HepG2 (cell line): ENCODE results near the gene POLN. TPM values are rescaled to one million over a fixed set of nuclear protein-coding genes. Genes with fewer than 3 reads are reported as not detected.

Source experiments
- ATAC-seq: fragments of 200-7000 bp; cut with Tn5 transposase; 3 replicates; pipeline ENCODE4 v1.9.1; 2020; ENCODE audit warnings: mild to moderate bottlenecking, moderate library complexity
- BruUV-seq: library from RNA; stranded (reverse); fragments of 400-500 nt; replicated peaks from 2 replicates; lab custom pipeline; 2021; lab: Mats Ljungman, UMichigan
- CTCF ChIA-PET: fragments of 300-600 bp; formaldehyde crosslinking; extraction: SDS; loops from one replicate; lab custom pipeline; 2021; ENCODE audit warnings: low total read pairs, inconsistent platforms, low intra/inter-chr PET ratio; lab: Yijun Ruan, JAX
- POLR2A ChIA-PET: fragments of 350-600 bp; sonication (Branson Sonifier 250); formaldehyde crosslinking; loops from one replicate; lab custom pipeline; 2020; ENCODE audit warnings: antibody characterized with exemption, inconsistent platforms; lab: Yijun Ruan, JAX
- DNase-seq: peaks from one replicate; pipeline ENCODE4 v3.0.0-alpha.2; 2015; ENCODE audit warnings: low spot score
- FAIRE-seq: peaks from 3 replicates; lab custom pipeline; 2011; peaks lifted over from hg19 to GRCh38; lab: Jason Lieb, UNC
- H2AFZ ChIP-seq: one replicate; pipeline ENCODE4 v1.6.1; 2011; ENCODE audit warnings: low read length, inconsistent platforms
- H3K27ac ChIP-seq: fragments of 300-600 bp; 3 replicates; pipeline ENCODE4 v1.8.0; 2011; ENCODE audit warnings: mixed run types, mild to moderate bottlenecking, mixed read lengths, low read length, inconsistent platforms; ENCODE audit not compliant: insufficient read depth; ENCODE audit errors: extremely low read length
- H3K27me3 ChIP-seq, 2 experiments: fragments of 200-600 bp in 1 of 2; 2 replicates in 1 of 2; 3 replicates in 1 of 2; pipeline versions ENCODE4 v1.6.0 to v1.8.0; 2011; ENCODE audit warnings: low read length in 2 of 2, mild to moderate bottlenecking in 2 of 2, moderate library complexity in 2 of 2, inconsistent platforms in 1 of 2; ENCODE audit not compliant: insufficient read depth in 2 of 2, control insufficient read depth in 1 of 2
- H3K36me3 ChIP-seq, 2 experiments: fragments of 200-600 bp in 1 of 2; replicated peaks in 1 of 2; 2 replicates in 1 of 2; 3 replicates in 1 of 2; pipeline versions ENCODE4 v1.5.1 to v1.8.0; 2011; ENCODE audit warnings: low read length in 2 of 2, inconsistent platforms in 1 of 2; ENCODE audit not compliant: insufficient read depth in 2 of 2, control insufficient read depth in 1 of 2
- H3K4me1 ChIP-seq: 2 replicates; pipeline ENCODE4 v1.5.1; 2012; ENCODE audit warnings: low read length, inconsistent platforms; ENCODE audit not compliant: insufficient read depth
- H3K4me2 ChIP-seq: 2 replicates; pipeline ENCODE4 v1.6.0; 2011; ENCODE audit warnings: low read depth, low read length, inconsistent platforms
- H3K4me3 ChIP-seq, 3 experiments: fragments of 200-600 bp in 1 of 3; sonication (generic), shearing (Covaris generic) in 1 of 3; replicated peaks in 1 of 3; 2 replicates each; pipeline ENCODE4 v1.5.1; 2011 to 2016; ENCODE audit warnings: low read length in 3 of 3, inconsistent platforms in 2 of 3, low read depth in 2 of 3, mild to moderate bottlenecking in 2 of 3, control low read depth in 1 of 3, mixed read lengths in 1 of 3; ENCODE audit not compliant: insufficient read depth in 1 of 3
- H3K79me2 ChIP-seq: one replicate; pipeline ENCODE4 v1.6.1; 2011; ENCODE audit warnings: low read length, inconsistent platforms; ENCODE audit not compliant: insufficient read depth
- H3K9ac ChIP-seq: 2 replicates; pipeline ENCODE4 v1.6.0; 2011; ENCODE audit warnings: mild to moderate bottlenecking, low read depth, low read length, inconsistent platforms; ENCODE audit not compliant: insufficient read depth
- H3K9me3 ChIP-seq: 2 replicates; pipeline ENCODE4 v1.5.1; 2012; ENCODE audit warnings: mild to moderate bottlenecking, low read length
- H4K20me1 ChIP-seq: 2 replicates; pipeline ENCODE4 v1.6.0; 2011; ENCODE audit warnings: inconsistent platforms, mild to moderate bottlenecking, low read length, moderate library complexity; ENCODE audit not compliant: insufficient read depth
- FOXA1 ChIP-seq, 2 experiments: fragments of 450-650 bp in 1 of 2; sonication (generic) in 1 of 2; formaldehyde crosslinking in 1 of 2; IDR thresholded peaks; 2 replicates each; pipeline versions ENCODE4 v1.4.0 to v1.6.1; 2016 to 2020; ENCODE audit warnings: missing genetic modification reagents in 1 of 2
- KLF16 ChIP-seq, 2 experiments: sonication (generic) in 1 of 2; formaldehyde crosslinking in 1 of 2; IDR thresholded peaks; 2 replicates each; pipeline versions ENCODE4 v1.6.1 to v1.8.0; 2016 to 2023; ENCODE audit warnings: missing genetic modification reagents in 2 of 2, missing compliant biosample characterization in 1 of 2
- ZFP36L1 ChIP-seq: sonication (generic); formaldehyde crosslinking; IDR thresholded peaks from 2 replicates; pipeline ENCODE4 v1.8.0; 2022; ENCODE audit warnings: mild to moderate bottlenecking, missing genetic modification reagents, moderate library complexity
- ZFY ChIP-seq: sonication (generic); formaldehyde crosslinking; IDR thresholded peaks from 2 replicates; pipeline ENCODE4 v1.4.0; 2020; ENCODE audit warnings: missing genetic modification reagents
- ZNF567 ChIP-seq: sonication (generic); formaldehyde crosslinking; IDR thresholded peaks from 2 replicates; pipeline ENCODE4 v1.8.1; 2023; ENCODE audit warnings: mild to moderate bottlenecking, missing genetic modification reagents, borderline replicate concordance
- ZNF615 ChIP-seq: sonication (generic); formaldehyde crosslinking; IDR thresholded peaks from 2 replicates; pipeline ENCODE4 v1.5.0; 2020; ENCODE audit warnings: mild to moderate bottlenecking, missing genetic modification reagents, borderline replicate concordance
- WGBS: methylation state at CpG from one replicate; pipeline ENCODE4 v1.1.6; 2017; ENCODE audit warnings: low lambda C conversion rate; 5-methylcytosine and 5-hydroxymethylcytosine counted together
- in situ Hi-C: cut with HindIII; loops from 2 replicates; pipeline ENCODE4 v1.10.0; 2017; ENCODE audit warnings: low pct_unique_long_range_greater_than_20kb; ENCODE audit not compliant: extremely low pct_ligation_motif_present
- intact Hi-C: fragments of 100-400 bp; cut with micrococcal nuclease; formaldehyde crosslinking; loops from one replicate; pipeline ENCODE4 v1.10.0; 2022; ENCODE audit not compliant: unreplicated experiment
- polyA plus RNA-seq, 8 experiments: library from polyadenylated mRNA; depleted of rRNA in 3 of 8; stranded (reverse) in 7 of 8; unstranded in 1 of 8; fragments of >200 nt; fragmentation: Illumina TruSeq in 4 of 8; extraction: Trizol in 4 of 8; gene quantifications; 2 replicates each; pipeline versions ENCODE4 v1.2.1 to v1.2.3, GENCODE V29; 2011 to 2016; ENCODE audit warnings: low read depth in 4 of 8, missing spikeins in 1 of 8, mixed read lengths in 1 of 8; ENCODE audit not compliant: insufficient read depth in 1 of 8
- total RNA-seq, 5 experiments: library from RNA; depleted of rRNA; stranded (reverse); fragments of >200 nt; fragmentation: Illumina TruSeq; extraction: Trizol; gene quantifications; 2 replicates each; pipeline ENCODE4 v1.2.3, GENCODE V29; 2016; ENCODE audit warnings: low read depth in 1 of 5
- TF ChIP-seq, protein P1 (sequence below): sonication (generic); formaldehyde crosslinking; IDR thresholded peaks from 2 replicates; pipeline ENCODE4 v1.4.0; 2020; ENCODE audit warnings: mild to moderate bottlenecking, low read depth, missing genetic modification reagents
- TF ChIP-seq, protein P2 (sequence below): sonication (generic); formaldehyde crosslinking; IDR thresholded peaks from 2 replicates; pipeline ENCODE4 v1.4.0; 2020; ENCODE audit warnings: mild to moderate bottlenecking, low read depth, missing genetic modification reagents
- TF ChIP-seq, protein P3 (sequence below): sonication (generic); formaldehyde crosslinking; IDR thresholded peaks from 2 replicates; pipeline ENCODE4 v1.4.0; 2020; ENCODE audit warnings: missing genetic modification reagents, borderline replicate concordance
- TF ChIP-seq, protein P4 (sequence below): sonication (generic); formaldehyde crosslinking; IDR thresholded peaks from 2 replicates; pipeline ENCODE4 v1.4.0; 2020; ENCODE audit warnings: missing genetic modification reagents, borderline replicate concordance

The POLN gene
- total and polyA plus RNA-seq, 2 of the 13 experiments (the other 11 are each of a cell fraction or from before 2014, with no cell fraction given): 0.93 to 1.5 TPM

DNA sequence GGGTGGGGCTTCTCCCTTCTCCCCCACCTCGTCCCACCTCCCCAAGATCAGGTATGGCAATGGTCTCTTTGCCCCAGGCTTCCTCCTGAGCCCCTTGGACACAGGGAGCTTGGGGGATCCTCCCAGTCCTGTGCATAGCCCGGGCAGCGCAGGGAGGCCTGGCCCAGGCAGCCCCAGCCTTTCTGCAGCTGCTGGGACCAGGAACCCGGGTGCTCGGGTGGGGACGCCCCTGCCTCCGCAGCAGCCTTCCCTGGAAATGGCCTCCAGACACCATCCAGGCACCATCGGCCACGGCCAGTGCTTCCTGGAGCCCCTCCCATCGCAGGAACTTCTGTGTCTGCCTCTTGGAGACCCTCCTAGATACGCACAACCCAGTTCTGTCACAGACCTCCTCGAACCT, 25.9 kb upstream of the POLN start (continued):
- TF ChIP-seq, protein P1, sequence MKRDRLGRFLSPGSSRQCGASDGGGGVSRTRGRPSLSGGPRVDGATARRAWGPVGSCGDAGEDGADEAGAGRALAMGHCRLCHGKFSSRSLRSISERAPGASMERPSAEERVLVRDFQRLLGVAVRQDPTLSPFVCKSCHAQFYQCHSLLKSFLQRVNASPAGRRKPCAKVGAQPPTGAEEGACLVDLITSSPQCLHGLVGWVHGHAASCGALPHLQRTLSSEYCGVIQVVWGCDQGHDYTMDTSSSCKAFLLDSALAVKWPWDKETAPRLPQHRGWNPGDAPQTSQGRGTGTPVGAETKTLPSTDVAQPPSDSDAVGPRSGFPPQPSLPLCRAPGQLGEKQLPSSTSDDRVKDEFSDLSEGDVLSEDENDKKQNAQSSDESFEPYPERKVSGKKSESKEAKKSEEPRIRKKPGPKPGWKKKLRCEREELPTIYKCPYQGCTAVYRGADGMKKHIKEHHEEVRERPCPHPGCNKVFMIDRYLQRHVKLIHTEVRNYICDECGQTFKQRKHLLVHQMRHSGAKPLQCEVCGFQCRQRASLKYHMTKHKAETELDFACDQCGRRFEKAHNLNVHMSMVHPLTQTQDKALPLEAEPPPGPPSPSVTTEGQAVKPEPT: no peak
- TF ChIP-seq ZFP36L1 (CRISPR knock-in tag): no peak

DNA sequence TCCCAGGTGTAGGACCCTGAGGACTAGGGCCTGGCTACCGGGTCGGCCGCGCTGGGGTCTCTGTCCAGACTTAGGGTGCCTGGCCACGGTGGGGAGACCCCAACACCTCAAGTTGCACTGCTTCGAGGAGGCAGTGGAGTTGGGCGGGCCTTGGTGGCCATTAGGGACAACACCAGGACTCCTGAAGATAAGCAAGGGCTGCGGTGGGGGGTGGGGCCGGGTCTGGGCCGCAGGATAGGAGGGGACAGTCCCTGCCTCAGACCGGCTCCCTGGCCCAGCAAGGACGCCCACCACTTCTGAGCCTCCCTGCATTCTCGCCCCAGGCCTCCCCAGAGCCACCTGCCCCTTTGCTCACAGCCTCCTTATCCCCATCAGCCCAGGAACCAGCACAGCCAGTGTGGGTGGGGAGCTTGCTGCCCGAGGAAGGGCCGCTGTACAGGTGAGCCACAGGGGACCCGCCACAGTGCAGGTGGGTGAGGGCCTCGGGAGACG, 25.4 kb upstream of the POLN start:
- H3K27ac ChIP-seq: no peak overlapping the region
- ChIA-PET CTCF (no interaction called here), POLR2A (no interaction called here)
- TF ChIP-seq, protein P2, sequence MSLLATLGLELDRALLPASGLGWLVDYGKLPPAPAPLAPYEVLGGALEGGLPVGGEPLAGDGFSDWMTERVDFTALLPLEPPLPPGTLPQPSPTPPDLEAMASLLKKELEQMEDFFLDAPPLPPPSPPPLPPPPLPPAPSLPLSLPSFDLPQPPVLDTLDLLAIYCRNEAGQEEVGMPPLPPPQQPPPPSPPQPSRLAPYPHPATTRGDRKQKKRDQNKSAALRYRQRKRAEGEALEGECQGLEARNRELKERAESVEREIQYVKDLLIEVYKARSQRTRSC (CRISPR knock-in tag): no peak
- TF ChIP-seq ZFY (CRISPR knock-in tag): no peak
- TF ChIP-seq, protein P3, sequence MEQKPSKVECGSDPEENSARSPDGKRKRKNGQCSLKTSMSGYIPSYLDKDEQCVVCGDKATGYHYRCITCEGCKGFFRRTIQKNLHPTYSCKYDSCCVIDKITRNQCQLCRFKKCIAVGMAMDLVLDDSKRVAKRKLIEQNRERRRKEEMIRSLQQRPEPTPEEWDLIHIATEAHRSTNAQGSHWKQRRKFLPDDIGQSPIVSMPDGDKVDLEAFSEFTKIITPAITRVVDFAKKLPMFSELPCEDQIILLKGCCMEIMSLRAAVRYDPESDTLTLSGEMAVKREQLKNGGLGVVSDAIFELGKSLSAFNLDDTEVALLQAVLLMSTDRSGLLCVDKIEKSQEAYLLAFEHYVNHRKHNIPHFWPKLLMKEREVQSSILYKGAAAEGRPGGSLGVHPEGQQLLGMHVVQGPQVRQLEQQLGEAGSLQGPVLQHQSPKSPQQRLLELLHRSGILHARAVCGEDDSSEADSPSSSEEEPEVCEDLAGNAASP: no peak
- no peak for TF ChIP-seq FOXA1 (IDR thresholded peaks at IDR 0.05)
- TF ChIP-seq FOXA1 (CRISPR knock-in tag; IDR thresholded peaks at IDR 0.05): no peak
- no peak for TF ChIP-seq ZNF567
- no peak for TF ChIP-seq ZNF615 (CRISPR knock-in tag)
- no peak for TF ChIP-seq KLF16 (CRISPR knock-in tag; IDR thresholded peaks at IDR 0.05)
- TF ChIP-seq, protein P4, sequence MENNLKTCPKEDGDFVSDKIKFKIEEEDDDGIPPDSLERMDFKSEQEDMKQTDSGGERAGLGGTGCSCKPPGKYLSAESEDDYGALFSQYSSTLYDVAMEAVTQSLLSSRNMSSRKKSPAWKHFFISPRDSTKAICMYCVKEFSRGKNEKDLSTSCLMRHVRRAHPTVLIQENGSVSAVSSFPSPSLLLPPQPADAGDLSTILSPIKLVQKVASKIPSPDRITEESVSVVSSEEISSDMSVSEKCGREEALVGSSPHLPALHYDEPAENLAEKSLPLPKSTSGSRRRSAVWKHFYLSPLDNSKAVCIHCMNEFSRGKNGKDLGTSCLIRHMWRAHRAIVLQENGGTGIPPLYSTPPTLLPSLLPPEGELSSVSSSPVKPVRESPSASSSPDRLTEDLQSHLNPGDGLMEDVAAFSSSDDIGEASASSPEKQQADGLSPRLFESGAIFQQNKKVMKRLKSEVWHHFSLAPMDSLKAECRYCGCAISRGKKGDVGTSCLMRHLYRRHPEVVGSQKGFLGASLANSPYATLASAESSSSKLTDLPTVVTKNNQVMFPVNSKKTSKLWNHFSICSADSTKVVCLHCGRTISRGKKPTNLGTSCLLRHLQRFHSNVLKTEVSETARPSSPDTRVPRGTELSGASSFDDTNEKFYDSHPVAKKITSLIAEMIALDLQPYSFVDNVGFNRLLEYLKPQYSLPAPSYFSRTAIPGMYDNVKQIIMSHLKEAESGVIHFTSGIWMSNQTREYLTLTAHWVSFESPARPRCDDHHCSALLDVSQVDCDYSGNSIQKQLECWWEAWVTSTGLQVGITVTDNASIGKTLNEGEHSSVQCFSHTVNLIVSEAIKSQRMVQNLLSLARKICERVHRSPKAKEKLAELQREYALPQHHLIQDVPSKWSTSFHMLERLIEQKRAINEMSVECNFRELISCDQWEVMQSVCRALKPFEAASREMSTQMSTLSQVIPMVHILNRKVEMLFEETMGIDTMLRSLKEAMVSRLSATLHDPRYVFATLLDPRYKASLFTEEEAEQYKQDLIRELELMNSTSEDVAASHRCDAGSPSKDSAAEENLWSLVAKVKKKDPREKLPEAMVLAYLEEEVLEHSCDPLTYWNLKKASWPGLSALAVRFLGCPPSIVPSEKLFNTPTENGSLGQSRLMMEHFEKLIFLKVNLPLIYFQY: no peak
- 31% methylated on average over 14 of the region's 18 CpGs for WGBS
- no peak for FAIRE-seq
- H3K9me3 ChIP-seq: no peaks in the 10 kb centered on the region
- no peak overlapping the region for H3K4me2 ChIP-seq
- no peaks in the 10 kb centered on the region for H3K79me2 ChIP-seq
- H3K4me1 ChIP-seq: peaks cover 14% of the 10 kb centered on the region
- ATAC-seq: no peak
- no peak overlapping the region for H3K4me3 ChIP-seq
- no TSS peak for BruUV-seq
- H3K9ac ChIP-seq: no peak overlapping the region
- peaks cover 27 to 69% of the 10 kb centered on the region in 2 experiments; a peak in 4 of 5 replicates for H3K27me3 ChIP-seq
- in situ Hi-C loops: no loop called here
- H2AFZ ChIP-seq: no peak overlapping the region
- H4K20me1 ChIP-seq: no peaks in the 10 kb centered on the region
- H3K36me3 ChIP-seq: no peaks in the 10 kb centered on the region
- intact Hi-C loops: no loop called here
- no peak for DNase-seq
